ENCODE measurements around the gene FOSL2.

DNA sequence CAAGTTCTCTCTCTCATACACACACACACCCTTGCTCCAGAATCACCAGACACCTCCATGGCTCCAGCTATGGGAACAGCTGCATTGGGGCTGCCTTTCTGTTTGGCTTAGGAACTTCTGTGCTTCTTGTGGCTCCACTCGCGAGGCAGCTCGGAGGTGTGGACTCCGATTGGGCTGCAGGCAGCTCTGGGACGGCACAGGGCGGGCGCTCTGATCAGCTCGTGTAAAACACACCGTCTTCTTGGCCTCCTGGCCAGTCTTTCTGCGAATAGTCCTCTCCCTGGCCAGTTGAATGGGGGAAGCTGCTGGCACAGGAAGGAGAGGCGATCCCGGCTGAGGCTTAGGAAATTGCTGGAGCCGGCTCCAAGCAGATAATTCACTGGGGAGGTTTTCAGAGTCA is 22.4 kb downstream of the FOSL2 start:
- no peak for TF ChIP-seq EGR1 (IDR thresholded peaks at IDR 0.05)
- TF ChIP-seq, protein P1, sequence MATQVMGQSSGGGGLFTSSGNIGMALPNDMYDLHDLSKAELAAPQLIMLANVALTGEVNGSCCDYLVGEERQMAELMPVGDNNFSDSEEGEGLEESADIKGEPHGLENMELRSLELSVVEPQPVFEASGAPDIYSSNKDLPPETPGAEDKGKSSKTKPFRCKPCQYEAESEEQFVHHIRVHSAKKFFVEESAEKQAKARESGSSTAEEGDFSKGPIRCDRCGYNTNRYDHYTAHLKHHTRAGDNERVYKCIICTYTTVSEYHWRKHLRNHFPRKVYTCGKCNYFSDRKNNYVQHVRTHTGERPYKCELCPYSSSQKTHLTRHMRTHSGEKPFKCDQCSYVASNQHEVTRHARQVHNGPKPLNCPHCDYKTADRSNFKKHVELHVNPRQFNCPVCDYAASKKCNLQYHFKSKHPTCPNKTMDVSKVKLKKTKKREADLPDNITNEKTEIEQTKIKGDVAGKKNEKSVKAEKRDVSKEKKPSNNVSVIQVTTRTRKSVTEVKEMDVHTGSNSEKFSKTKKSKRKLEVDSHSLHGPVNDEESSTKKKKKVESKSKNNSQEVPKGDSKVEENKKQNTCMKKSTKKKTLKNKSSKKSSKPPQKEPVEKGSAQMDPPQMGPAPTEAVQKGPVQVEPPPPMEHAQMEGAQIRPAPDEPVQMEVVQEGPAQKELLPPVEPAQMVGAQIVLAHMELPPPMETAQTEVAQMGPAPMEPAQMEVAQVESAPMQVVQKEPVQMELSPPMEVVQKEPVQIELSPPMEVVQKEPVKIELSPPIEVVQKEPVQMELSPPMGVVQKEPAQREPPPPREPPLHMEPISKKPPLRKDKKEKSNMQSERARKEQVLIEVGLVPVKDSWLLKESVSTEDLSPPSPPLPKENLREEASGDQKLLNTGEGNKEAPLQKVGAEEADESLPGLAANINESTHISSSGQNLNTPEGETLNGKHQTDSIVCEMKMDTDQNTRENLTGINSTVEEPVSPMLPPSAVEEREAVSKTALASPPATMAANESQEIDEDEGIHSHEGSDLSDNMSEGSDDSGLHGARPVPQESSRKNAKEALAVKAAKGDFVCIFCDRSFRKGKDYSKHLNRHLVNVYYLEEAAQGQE (IDR thresholded peaks at IDR 0.05; ENCODE audit: low read depth): no peak
- TF ChIP-seq TAF1 (IDR thresholded peaks at IDR 0.05; ENCODE audit: low read depth): no peak
- no peak for TF ChIP-seq YY1 (IDR thresholded peaks at IDR 0.05; ENCODE audit: low read depth)
- TF ChIP-seq RAD21 (IDR thresholded peaks at IDR 0.05; ENCODE audit: low read depth): no peak
